Subcutaneous abdominal adipose tissue (tissue), 5 donors: ENCODE data around the gene TEX264.

Experiments used
- H3K27ac ChIP-seq: one replicate; pipeline ENCODE4 v1.7.0; 2013; ENCODE audit warnings: low read depth, mild to moderate bottlenecking, inconsistent platforms, low read length, moderate library complexity
- H3K27me3 ChIP-seq, 5 donors: one replicate each; pipeline ENCODE4 v1.7.0; 2013; ENCODE audit warnings: low read length in 5 of 5, inconsistent platforms in 1 of 5; ENCODE audit not compliant: control insufficient read depth in 5 of 5, insufficient read depth in 4 of 5
- H3K36me3 ChIP-seq, 5 donors: one replicate each; pipeline ENCODE4 v1.7.0; 2013; ENCODE audit warnings: low read length in 5 of 5; ENCODE audit not compliant: control insufficient read depth in 5 of 5, insufficient read depth in 5 of 5
- H3K4me1 ChIP-seq, 5 donors: one replicate each; pipeline ENCODE4 v1.7.0; 2013; ENCODE audit warnings: low read length in 5 of 5, mild to moderate bottlenecking in 3 of 5, moderate library complexity in 1 of 5; ENCODE audit not compliant: control insufficient read depth in 5 of 5, insufficient read depth in 5 of 5
- H3K4me3 ChIP-seq, 5 donors: one replicate each; pipeline ENCODE4 v1.7.0; 2013; ENCODE audit warnings: low read length in 5 of 5, low read depth in 1 of 5
- H3K9ac ChIP-seq, 5 donors: one replicate each; pipeline ENCODE4 v1.7.0; 2013; ENCODE audit warnings: low read length in 5 of 5, mild to moderate bottlenecking in 4 of 5, moderate library complexity in 3 of 5
- H3K9me3 ChIP-seq, 5 donors: one replicate each; pipeline ENCODE4 v1.7.0; 2013; ENCODE audit warnings: low read length in 5 of 5; ENCODE audit not compliant: control insufficient read depth in 5 of 5
- donor health status: healthy.
- donor health status: healthy.
- donor health status: healthy.
- donor health status: healthy.
- donor health status: healthy.

TEX264 gene

DNA sequence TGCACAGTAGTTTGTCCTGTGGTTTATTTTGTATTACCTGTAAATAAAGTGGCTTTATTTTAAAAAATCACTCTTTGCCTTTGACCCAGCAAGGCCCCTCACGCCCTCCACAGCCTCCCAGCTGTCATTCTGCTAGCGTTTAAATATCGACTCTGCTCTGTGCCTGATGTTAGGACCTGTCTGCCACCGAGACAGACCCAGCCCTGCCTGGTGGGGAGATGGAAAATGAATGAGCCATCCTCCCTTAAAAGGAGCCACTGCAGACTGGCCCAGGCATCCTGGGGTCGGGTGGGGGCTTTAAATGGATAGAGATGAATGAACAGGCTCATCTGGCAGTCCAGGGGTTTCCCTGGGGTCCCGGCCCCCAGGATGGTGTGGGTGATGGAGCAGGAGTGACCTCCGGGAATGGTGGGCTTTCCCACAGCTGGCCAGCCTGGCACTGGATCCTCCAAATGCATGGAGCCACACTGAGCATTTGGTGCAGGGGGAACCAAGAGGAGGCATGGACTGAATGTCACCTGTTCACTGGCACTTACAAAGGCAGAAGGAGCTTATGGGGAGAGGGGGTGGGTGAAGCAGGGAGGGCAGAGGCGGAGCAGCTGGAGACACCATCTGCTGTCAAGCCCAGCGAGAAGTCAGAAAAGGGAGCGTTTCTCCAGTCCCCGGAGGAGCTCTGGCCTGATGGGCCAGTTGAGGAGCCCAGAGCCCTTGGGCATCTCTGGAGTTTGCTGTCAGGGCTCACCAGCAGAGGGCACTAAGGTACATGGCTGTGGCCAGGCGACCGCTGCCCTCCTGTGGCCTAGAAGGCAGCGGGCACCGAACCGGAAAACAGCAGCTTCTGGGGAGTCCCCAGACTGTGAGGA is 47.7 kb downstream of the TEX264 start:
- Histone ChIP-seq H3K4me1 (peaks cover 0 to 5% (median 0%) of the 10 kb centered on the region in 5 donors), H3K27ac (no peak overlapping the region), H3K9me3 (no peaks in the 10 kb centered on the region)

DNA sequence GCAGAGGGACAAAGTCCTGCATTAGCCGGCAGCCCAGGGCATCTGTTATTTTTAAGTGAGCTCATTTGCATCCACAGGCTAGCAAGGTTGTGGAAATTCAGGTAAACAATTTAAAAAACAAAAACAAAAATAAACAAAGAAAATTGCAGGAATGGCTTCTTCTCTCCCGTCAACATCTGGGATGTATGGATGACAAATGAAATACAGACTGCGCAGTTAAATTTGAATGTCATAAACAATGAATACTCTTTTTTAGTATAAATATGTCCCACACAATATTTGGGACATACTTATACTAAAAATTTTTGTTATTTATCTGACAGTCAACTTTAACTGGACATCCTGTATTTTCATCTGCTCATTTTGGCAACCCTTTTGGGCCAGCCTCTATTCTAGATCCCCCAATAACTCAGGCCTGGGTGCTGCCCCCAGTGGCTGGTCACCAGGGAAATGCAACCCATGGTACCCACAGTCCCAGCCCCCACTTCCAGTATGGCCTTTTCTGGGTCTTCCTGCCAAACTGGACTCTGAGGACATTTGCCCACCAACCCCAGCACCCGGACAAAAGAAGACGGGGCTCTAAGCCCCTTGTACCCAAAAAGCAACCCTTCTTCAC is 48.5 kb downstream of the TEX264 start:
- H3K9ac ChIP-seq, result no peak overlapping the region
- H3K4me1 ChIP-seq, result peaks cover 0 to 5% (median 0%) of the 10 kb centered on the region in 5 donors
- no peak overlapping the region for H3K27ac ChIP-seq

More for the DNA sequence above, 47.7 kb downstream of the TEX264 start:
- H3K27me3 ChIP-seq, result peaks cover 0 to 11% (median 0%) of the 10 kb centered on the region in 5 donors
- no peaks in the 10 kb centered on the region for H3K36me3 ChIP-seq
- H3K4me3 ChIP-seq, result no peak overlapping the region
- H3K9ac ChIP-seq, result no peak overlapping the region

DNA sequence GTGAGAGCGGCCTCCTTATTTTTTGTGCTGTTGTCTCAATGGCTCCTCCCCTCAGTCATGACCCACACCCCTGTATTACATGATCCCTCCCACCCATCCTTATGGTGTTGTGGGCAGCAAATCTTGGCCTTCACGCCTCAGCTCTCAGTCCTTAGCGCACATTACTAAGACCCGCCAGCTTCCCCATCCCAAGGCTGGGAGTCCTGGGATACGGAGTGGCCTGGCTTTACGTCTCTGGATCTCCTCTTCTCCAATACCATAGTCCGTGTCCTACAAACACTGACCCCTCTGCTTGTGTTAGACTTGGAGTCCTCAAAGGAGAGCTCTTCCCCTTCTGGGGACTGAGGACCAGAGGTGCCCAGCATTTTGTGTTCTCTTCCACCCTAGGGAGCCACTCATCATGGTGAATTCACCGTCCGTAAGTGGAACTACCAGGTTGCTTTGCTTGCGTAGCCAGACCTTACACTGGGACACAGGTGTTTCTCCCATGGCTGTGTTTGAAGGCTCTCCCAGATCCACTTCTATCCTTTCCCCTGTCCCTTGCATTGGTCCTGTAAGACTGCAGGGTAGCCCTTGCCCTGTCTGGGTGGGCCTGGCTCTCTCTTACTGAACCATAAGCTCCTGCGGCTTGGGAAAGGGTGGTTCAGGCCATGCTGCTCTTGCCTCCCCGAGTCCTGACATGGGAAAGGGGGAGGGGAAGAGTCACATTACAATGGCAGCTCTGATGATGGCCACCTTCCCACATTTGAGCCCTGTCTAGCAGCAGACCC is 49.4 kb downstream of the TEX264 start:
- no peak overlapping the region for H3K4me3 ChIP-seq
- peaks cover 0 to 11% (median 0%) of the 10 kb centered on the region in 5 donors for H3K27me3 ChIP-seq
- no peak overlapping the region for H3K9ac ChIP-seq
- peaks cover 0 to 5% (median 0%) of the 10 kb centered on the region in 5 donors for H3K4me1 ChIP-seq
- no peak overlapping the region for H3K27ac ChIP-seq
- no peaks in the 10 kb centered on the region for H3K9me3 ChIP-seq
- no peaks in the 10 kb centered on the region for H3K36me3 ChIP-seq

More for the DNA sequence above, 48.5 kb downstream of the TEX264 start:
- Histone ChIP-seq H3K4me3 (no peak overlapping the region), H3K27me3 (peaks cover 0 to 11% (median 0%) of the 10 kb centered on the region in 5 donors), H3K9me3 (no peaks in the 10 kb centered on the region), H3K36me3 (no peaks in the 10 kb centered on the region)

- Histone ChIP-seq H3K9me3 (no peaks in the 10 kb centered on the region), H3K27ac (no peak overlapping the region), H3K27me3 (peaks cover 0 to 11% (median 0%) of the 10 kb centered on the region in 5 donors), H3K9ac (no peak overlapping the region), H3K4me1 (peaks cover 0 to 5% (median 0%) of the 10 kb centered on the region in 5 donors), H3K4me3 (no peak overlapping the region), H3K36me3 (no peaks in the 10 kb centered on the region)
Observed at GRCh38 chr3:51721062-51721745, 50.2 kb downstream of the TEX264 start.

- no peak overlapping the region for H3K4me3 ChIP-seq
- peaks cover 0 to 5% (median 0%) of the 10 kb centered on the region in 5 donors for H3K4me1 ChIP-seq
- no peaks in the 10 kb centered on the region for H3K9me3 ChIP-seq
- peaks cover 0 to 4% (median 0%) of the 10 kb centered on the region in 5 donors for H3K27me3 ChIP-seq
- H3K36me3 ChIP-seq, result no peaks in the 10 kb centered on the region
- H3K27ac ChIP-seq, result no peak overlapping the region
- H3K9ac ChIP-seq, result no peak overlapping the region
Observed at GRCh38 chr3:51722362-51722761, 51.3 kb downstream of the TEX264 start.

GRCh38 chr3:51727500-51727899 is 56.4 kb downstream of the TEX264 start:
- H3K9ac ChIP-seq, result no peak overlapping the region
- no peaks in the 10 kb centered on the region for H3K9me3 ChIP-seq
- H3K27me3 ChIP-seq, result no peaks in the 10 kb centered on the region
- H3K27ac ChIP-seq, result no peak overlapping the region
- H3K36me3 ChIP-seq, result no peaks in the 10 kb centered on the region
- H3K4me3 ChIP-seq, result no peak overlapping the region
- H3K4me1 ChIP-seq, result no peaks in the 10 kb centered on the region

DNA sequence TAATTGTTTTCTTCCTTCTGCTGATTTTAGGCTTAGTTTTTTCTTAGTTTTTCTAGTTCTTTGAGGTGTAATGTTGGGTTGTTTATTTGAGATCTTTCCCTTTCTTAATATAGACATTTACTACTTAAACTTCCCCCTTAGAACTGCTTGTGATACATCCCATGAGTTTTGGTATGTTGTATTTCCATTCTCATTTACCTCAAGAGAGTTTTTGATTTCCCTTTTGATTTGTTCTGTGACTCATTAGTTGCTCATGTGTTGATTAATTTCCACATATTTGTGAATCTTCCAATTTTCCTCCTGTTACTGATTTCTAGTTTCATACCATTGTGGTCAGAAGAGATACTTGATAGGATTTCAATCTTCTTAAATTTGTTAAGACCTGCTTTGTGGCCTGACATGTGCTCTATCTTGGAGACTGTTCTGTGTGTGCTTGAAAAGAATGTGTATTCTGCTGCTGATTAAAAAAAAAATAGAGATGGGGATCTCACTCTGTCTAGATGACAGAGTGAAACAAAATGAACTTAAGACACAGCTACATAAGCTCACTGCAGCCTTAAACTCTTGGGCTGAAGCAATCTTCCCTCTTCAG is 58.1 kb downstream of the TEX264 start:
- Histone ChIP-seq H3K9ac (no peak overlapping the region), H3K9me3 (no peaks in the 10 kb centered on the region), H3K27me3 (no peaks in the 10 kb centered on the region), H3K27ac (no peak overlapping the region), H3K36me3 (no peaks in the 10 kb centered on the region), H3K4me1 (no peaks in the 10 kb centered on the region), H3K4me3 (no peak overlapping the region)

- H3K9ac ChIP-seq, result no peak overlapping the region
- H3K4me3 ChIP-seq, result no peak overlapping the region
- H3K4me1 ChIP-seq, result no peaks in the 10 kb centered on the region
- H3K36me3 ChIP-seq, result no peaks in the 10 kb centered on the region
- no peaks in the 10 kb centered on the region for H3K27me3 ChIP-seq
- H3K27ac ChIP-seq, result no peak overlapping the region
- H3K9me3 ChIP-seq, result no peaks in the 10 kb centered on the region
Observed at GRCh38 chr3:51733859-51734571, 63.0 kb downstream of the TEX264 start.

DNA sequence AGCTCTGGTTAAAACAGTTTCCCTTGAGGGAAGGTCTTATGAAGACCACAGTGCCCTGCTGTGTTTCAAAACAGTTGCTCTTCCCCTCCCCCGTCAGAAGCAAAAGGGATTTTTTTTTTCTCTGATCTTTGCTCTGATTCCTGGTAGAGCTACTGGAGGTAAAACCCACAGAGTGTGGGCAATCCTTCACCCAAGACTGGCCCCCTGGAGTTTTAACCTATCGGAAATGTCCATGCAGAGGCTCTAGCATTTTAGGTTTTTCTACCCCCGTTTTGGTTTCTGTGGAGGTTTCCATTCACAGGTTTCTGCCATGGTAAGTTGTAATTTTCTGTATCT is 63.5 kb downstream of the TEX264 start:
- H3K4me1 ChIP-seq, result peaks cover 0 to 4% (median 0%) of the 10 kb centered on the region in 5 donors
- no peak overlapping the region for H3K4me3 ChIP-seq
- H3K9me3 ChIP-seq, result no peaks in the 10 kb centered on the region
- H3K36me3 ChIP-seq, result no peaks in the 10 kb centered on the region
- no peak overlapping the region for H3K9ac ChIP-seq
- no peak overlapping the region for H3K27ac ChIP-seq
- no peaks in the 10 kb centered on the region for H3K27me3 ChIP-seq
